Stimulated activated CD8-positive, alpha-beta memory T cell treated with anti-CD3 and anti-CD28 coated beads, Interleukin-12 subunit alpha, Interleukin-12 subunit beta, amount 100 ng/mL, for 1 hour (primary cell): ENCODE measurements around the gene SCAI.
"Not testable (repeated sequence)": the region's sequence is repeated elsewhere in the genome, so short reads cannot be mapped to it uniquely, and the experiment has no call there.

ENCODE experiments used
- DNase-seq: peaks from one replicate; pipeline ENCODE4 v3.0.0-alpha.2; 2020; ENCODE audit warnings: low read depth

SCAI gene

DNA sequence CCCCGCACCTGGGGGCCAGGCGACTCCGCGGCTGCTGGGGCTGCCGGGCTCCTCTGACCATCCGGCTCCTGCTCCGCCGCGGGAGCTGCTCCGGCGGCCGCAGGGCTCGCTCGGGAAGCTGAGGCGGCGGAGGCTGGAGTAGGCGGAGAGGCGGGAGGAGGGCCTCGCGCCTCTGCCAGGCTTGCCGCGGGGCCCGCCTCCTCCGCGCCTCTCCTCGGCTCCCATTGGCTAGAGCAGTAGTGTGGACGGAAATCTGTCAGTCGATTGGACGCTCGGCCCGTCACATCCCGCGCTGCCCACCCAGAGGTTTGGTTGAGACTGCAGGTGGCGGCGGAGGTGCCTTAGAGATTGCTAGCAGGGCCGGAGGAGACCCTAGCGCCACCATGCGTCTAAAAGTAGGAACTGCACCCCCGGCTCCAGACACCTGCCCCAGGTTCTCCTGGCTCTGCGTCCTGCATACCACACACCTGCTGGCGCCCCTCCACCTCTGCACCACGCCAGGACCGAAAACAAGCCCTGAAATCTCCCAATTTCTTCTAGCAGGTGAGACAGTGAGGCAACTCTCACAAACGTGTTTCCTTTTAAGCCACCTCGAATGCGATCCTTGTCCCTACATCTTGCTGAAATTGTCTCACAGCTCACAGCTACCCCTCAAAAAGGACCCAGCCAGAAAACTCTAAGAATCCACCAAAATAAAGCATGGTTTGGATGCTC lies at the start of gene SCAI:
Gene SCAI, minus strand, starts transcription at position 152 of the 714 bp plus-strand sequence. Its CDS starts 91 bp downstream, at position 61.
- peak; percentile 95 for DNase-seq

DNA sequence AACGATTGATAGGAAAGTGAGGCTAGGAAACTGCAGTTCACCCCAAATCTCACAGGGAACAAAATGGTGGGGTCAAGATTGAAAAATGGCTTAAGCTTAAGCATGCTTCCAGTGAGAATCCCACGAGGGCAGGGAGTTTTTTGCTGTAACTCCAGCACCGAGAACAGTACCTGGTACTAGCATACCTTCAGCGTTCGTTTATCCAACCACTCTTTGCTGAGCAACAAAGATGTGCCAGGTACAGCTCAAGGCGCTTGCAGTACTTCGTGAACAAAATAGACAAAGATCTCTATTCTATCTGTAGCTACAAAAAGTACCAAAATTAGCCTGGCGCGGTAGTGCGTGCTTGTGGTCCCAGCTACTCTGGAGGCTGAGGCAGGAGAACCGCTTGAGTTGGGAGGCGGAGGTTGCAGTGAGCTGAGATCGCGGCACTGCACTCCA lies 47.1 kb upstream of the SCAI start:
- no peak for DNase-seq

DNA sequence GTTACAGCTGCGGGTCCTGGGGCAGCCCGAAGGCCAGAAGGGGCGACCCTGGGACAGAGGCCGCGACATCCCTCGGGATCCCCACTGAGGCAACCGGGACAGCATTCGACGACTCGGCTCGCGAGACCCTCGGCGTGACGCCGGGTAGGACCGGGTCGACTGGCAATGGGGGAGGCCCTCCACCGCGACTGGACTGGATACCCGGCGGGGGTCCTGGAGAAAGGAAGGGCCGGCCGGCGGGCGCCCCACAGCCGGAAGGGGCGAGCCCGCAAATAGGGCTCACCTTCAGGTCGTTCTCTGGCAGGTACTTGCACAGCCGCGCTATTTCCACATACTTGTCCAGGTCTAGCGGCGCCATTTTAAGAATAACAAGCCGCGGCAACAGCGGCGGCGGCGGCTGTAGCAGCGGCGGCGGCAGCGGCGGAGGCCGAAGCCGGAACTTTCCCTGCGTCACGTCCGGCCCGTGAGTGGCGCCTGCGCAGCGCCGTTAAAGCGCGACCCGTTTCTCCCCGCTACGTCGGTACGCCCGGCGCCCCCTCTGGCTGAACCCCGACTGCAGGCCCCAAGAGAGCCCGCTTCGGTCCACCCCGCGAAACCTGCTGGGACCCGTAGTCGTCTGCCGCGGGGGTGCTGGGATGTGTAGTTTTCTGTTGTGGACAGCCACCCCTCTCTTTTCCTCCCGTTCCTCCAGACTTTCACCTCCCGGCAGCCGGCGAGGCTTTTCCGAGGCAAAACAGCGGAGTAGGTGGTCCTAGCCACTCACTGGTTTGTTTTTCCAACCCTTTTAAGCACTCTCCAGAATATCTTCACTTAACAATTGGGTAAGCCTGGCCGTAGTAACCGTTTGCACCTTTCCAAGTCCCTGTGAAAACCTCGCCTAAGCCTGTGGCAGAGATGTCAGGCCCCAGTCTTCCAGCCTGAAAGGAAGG lies 46.3 kb upstream of the SCAI start, which contains the start of gene PPP6C:
Gene PPP6C, minus strand, starts transcription at position 443 of the 929 bp plus-strand sequence. Its CDS starts 85 bp downstream, at position 358.
- peak; percentile 96 for DNase-seq

DNA sequence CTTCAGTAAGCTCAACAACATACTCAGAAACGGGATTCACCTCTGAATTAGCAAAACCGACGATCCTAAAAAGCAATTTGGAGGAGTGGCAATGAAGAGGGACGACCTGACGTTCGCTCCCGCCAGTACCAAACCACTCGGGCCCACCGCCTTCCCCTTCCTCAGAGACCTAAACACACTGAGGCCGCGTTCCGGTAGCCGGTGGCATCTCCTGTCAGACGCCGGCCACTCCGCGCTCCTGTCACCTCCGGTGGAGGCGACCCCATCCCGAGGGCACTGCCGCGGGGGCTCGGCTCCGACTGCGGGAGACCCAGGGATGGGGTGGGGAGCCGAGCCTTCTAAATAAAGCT lies 45.7 kb upstream of the SCAI start:
- no peak for DNase-seq

GRCh38 chr9:125183561-125183960 lies 40.2 kb upstream of the SCAI start:
- no peak for DNase-seq

DNA sequence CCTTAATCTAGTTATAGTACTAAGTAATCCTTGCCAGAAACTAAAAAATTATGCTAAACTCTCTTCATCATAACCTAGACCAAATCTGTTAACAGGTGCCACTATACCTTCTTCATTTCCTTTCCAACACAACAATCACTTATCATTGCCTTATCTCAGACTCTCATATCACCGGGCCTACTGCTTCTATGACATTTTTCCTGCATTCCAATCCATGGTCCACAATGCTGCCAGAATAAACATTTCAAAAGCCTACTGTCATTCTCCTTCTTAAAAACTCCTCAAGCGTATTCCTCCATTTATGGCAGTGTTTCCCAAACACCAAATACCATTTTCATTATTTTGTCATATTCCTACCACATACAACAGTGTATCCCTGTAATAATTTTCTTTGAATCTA lies 39.7 kb upstream of the SCAI start:
- DNase-seq: no peak

- not testable (repeated sequence) for DNase-seq
Observed at GRCh38 chr9:125181756-125182155, 38.4 kb upstream of the SCAI start.

GRCh38 chr9:125180876-125181275 lies 37.5 kb upstream of the SCAI start:
- DNase-seq: no peak

DNA sequence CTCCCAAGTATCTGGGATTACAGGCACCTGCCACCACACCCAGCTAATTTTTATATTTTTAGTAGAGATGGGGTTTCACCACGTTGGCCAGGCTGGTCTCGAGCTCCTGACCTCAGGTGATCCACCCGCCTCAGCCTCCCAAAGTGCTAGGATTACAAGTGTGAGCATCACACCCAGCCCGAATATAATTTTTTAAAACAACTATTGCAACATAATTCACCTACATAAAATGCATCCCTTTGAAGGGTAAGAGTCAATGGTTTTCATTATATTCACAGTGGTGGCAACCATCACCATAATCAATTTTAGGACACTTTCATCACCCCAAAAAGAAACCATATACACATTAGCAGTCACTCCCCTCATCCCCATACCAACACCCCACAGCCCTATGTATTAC lies 36.4 kb upstream of the SCAI start:
- not testable (repeated sequence) for DNase-seq

GRCh38 chr9:125177888-125178287 lies 34.6 kb upstream of the SCAI start:
- DNase-seq: no peak

- no peak for DNase-seq
Observed at GRCh38 chr9:125176636-125177035, 33.3 kb upstream of the SCAI start.

DNA sequence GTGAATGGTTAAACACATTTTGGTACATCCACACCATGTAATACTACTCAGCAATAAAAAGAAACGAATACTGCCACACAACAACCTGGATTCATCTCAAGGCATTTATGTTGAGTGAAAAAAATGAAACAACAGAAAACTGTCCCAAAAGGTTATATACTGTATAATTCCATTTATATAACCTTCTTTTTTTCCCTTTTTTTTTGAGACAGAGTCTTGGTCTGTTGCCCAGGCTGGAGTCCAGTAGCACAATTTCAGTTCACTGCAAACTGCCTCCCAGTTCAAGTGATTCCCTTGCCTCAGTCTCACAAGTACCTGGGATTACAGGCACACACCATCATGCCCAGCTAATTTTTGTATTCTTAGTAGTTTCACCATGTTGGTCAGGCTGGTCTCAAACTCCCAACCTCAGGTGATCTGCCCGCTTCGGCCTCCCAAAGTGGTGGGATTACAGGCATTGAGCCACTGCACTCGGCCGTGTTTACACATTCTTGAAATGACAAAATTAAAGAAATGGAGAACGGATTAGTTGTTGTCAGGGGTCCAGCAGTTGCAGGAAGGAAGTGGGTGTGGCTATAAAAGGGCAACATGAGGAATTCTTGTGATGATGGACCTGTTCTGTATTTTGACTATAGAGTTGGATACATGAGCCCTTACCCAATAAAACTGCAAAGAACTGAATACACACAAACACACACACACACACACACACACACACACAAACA lies 28.9 kb upstream of the SCAI start:
- DNase-seq: no peak

- no peak for DNase-seq
Observed at GRCh38 chr9:125169895-125170294, 26.6 kb upstream of the SCAI start.

GRCh38 chr9:125166762-125167161 lies 23.4 kb upstream of the SCAI start:
- no peak for DNase-seq

DNA sequence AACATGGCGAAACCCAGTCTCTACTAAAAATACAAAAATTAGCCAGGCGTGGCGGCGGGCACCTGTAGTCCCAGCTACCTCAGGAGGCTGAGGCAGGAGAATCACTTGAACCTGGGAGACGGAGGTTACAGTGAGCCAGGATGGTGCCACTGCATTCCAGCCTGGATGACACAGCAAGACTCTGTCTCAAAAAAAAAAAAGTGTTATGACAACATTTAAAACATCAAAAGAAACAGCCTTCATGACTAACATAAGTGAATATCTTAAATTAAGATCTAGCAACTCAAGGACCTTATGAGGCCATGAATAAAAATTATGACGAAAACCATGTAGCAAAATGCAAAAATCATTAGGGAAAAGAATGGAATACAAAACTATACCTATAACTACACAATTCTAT lies 19.6 kb upstream of the SCAI start:
- not testable (repeated sequence) for DNase-seq

- DNase-seq: no peak
Observed at GRCh38 chr9:125161284-125161918, 18.1 kb upstream of the SCAI start.

DNA sequence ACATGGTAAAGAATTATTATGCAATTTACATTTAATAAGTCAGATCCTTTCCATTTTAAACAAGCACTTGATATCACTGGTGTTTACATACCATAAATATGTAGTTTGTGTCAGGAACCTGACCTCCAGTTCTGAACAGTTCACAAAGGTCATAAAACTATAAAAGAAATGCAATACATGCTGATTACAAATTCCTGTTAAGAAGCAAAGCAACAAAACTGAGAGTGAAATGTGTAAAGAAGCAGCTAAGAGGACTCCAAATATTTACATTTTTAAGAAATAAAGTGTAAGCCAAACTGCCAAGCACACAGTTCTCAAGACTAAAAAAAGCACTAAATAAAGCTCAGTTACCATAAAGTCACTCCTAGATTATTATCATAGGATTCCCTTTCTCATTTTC lies 17.4 kb upstream of the SCAI start:
- DNase-seq: no peak

- no peak for DNase-seq
Observed at GRCh38 chr9:125156551-125156950, 13.2 kb upstream of the SCAI start.

DNA sequence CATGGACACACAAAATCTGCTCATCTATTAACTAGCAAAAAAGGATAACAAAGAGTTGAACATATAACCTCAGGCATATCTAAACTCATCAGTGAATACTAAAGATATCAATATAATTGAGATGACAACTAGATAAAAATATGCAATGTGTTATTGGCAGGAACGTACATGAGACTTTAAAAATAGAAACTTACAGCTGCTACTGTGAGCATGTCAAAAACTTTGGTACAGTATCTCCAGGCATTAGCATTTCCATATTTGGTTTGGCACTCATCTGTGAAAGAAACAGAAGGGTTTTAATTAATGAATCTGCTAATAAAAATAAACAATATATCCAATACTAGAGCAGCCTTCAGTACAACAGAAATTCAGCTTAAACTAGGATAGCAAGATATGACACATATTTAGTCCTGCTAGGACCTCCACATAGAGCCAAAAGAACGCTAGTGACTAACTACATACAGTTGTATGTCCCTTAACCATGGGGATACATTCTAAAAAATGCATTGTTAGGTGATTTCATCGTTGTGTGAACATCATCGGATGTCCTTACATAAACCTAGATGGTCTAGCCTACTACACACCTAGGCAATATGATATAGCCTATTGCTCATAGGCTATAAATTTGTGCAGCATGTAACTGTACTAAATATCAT lies 10.5 kb upstream of the SCAI start:
- DNase-seq: no peak

- DNase-seq: no peak
Observed at GRCh38 chr9:125151730-125152129, 8.4 kb upstream of the SCAI start.
